ENCODE measurements around the gene DOCK11. TPM values are rescaled to one million over a fixed set of nuclear protein-coding genes. Genes with fewer than 3 reads are reported as not detected.
A peak's percentile ranks its signal among the peaks of the same experiment; 100 is the strongest.

The DOCK11 gene
- total and polyA plus RNA-seq, 2 donors (not counting 1 experiment from before 2014, with no cell fraction given) = 31.0 to 83.5 TPM

DNA sequence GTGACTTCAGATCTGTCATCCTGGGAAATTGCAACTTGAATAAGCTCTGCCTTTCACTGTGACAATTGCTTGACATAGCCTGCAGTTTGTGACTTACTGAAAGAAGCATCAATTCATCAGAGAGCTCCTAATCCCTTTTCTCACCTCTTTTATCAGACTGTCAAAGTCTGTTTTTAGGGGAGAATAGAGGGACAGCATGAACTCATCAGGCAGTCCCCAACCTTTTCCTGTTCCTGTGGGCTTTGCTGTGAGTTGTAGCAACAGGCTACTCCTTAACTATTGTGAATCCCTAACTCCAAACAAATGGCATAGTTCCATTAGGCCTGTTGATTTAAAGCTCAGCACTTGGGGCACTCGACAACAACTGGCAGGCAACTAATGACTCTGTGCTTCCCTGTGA is 64.9 kb downstream of the DOCK11 start:
- ChIA-PET POLR2A (no interaction called here), CTCF (no interaction called here)
- Histone ChIP-seq H3K4me1 (ENCODE audit: control insufficient read depth in 2 of 2, insufficient read depth in 2 of 2, low read length in 2 of 2) (no peaks in the 10 kb centered on the region), H3K27ac (ENCODE audit: low read length in 2 of 2) (no peak overlapping the region), H4K20me1 (ENCODE audit: control insufficient read depth, insufficient read depth, low read length, poor library complexity, severe bottlenecking) (no peaks in the 10 kb centered on the region), H3K9me3 (ENCODE audit: control extremely low read depth in 1 of 3, control insufficient read depth in 2 of 3, insufficient read depth in 1 of 3, low read length in 2 of 3) (no peaks in the 10 kb centered on the region), H3K4me2 (replicated peaks; ENCODE audit: low read depth, low read length, poor library complexity, severe bottlenecking) (no peak overlapping the region), H3K36me3 (replicated peaks in 1 of 2; ENCODE audit: control extremely low read depth in 1 of 2, control insufficient read depth in 1 of 2, extremely low read depth in 1 of 2, insufficient read depth in 2 of 2, low read length in 1 of 2) (peaks cover 0 to 45% of the 10 kb centered on the region in 2 experiments), H3K27me3 (replicated peaks in 1 of 4; ENCODE audit: control extremely low read depth in 1 of 4, control insufficient read depth in 3 of 4, insufficient read depth in 4 of 4, low read length in 3 of 4) (no peaks in the 10 kb centered on the region), H3K4me3 (ENCODE audit: control extremely low read depth in 1 of 5, extremely low read depth in 1 of 5, insufficient read depth in 1 of 5, low read depth in 2 of 5, low read length in 4 of 5) (no peak overlapping the region), H3K79me2 (ENCODE audit: control insufficient read depth, insufficient read depth, low read length) (no peaks in the 10 kb centered on the region), H2AFZ (ENCODE audit: insufficient read depth, low read depth, low read length, poor library complexity, severe bottlenecking) (no peak overlapping the region), H3K9ac (ENCODE audit: low read length) (no peak overlapping the region)
- Mint-ChIP-seq H3K27ac (no peak overlapping the region), H3K27me3 (no peaks in the 10 kb centered on the region), H3K4me3 (no peak overlapping the region), H3K4me1 (peaks cover 3% of the 10 kb centered on the region), H3K9me3 (ENCODE audit: insufficient read depth) (no peaks in the 10 kb centered on the region)
- WGBS (ENCODE audit: insufficient coverage) = no CpG with 5 or more reads among the region's 1 CpG
- TF ChIP-seq, protein P1, sequence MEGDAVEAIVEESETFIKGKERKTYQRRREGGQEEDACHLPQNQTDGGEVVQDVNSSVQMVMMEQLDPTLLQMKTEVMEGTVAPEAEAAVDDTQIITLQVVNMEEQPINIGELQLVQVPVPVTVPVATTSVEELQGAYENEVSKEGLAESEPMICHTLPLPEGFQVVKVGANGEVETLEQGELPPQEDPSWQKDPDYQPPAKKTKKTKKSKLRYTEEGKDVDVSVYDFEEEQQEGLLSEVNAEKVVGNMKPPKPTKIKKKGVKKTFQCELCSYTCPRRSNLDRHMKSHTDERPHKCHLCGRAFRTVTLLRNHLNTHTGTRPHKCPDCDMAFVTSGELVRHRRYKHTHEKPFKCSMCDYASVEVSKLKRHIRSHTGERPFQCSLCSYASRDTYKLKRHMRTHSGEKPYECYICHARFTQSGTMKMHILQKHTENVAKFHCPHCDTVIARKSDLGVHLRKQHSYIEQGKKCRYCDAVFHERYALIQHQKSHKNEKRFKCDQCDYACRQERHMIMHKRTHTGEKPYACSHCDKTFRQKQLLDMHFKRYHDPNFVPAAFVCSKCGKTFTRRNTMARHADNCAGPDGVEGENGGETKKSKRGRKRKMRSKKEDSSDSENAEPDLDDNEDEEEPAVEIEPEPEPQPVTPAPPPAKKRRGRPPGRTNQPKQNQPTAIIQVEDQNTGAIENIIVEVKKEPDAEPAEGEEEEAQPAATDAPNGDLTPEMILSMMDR (IDR thresholded peaks at IDR 0.05) = no peak
- TF ChIP-seq EZH2 (IDR thresholded peaks at IDR 0.05; ENCODE audit: borderline replicate concordance, insufficient read depth, low read depth, low read length, poor library complexity, severe bottlenecking) = no peak
- DNase-seq = no peak
- intact Hi-C loops (cut with micrococcal nuclease) = no loop called here
- no peak for ATAC-seq (ENCODE audit: low read depth)

- H2AFZ ChIP-seq (ENCODE audit: insufficient read depth, low read depth, low read length, poor library complexity, severe bottlenecking) = no peak overlapping the region
- H3K4me2 ChIP-seq (replicated peaks; ENCODE audit: low read depth, low read length, poor library complexity, severe bottlenecking) = no peak overlapping the region
- H3K27me3 ChIP-seq (replicated peaks in 1 of 4; ENCODE audit: control extremely low read depth in 1 of 4, control insufficient read depth in 3 of 4, insufficient read depth in 4 of 4, low read length in 3 of 4) = no peaks in the 10 kb centered on the region
- H3K27ac Mint-ChIP-seq = peak overlapping the region; percentile 2
- WGBS (ENCODE audit: insufficient coverage) = 38% methylated on average over 3 of the region's 4 CpGs
- DNase-seq (no peak), ATAC-seq (ENCODE audit: low read depth) (no peak)
- POLR2A ChIA-PET = no interaction called here
- H3K27me3 Mint-ChIP-seq = no peaks in the 10 kb centered on the region
- H3K9ac ChIP-seq (ENCODE audit: low read length) = no peak overlapping the region
- H3K4me3 ChIP-seq (ENCODE audit: control extremely low read depth in 1 of 5, extremely low read depth in 1 of 5, insufficient read depth in 1 of 5, low read depth in 2 of 5, low read length in 4 of 5) = no peak overlapping the region
- no peaks in the 10 kb centered on the region for H3K9me3 Mint-ChIP-seq (ENCODE audit: insufficient read depth)
- H3K4me1 Mint-ChIP-seq = no peaks in the 10 kb centered on the region
- intact Hi-C loops (cut with micrococcal nuclease) = no loop called here
- H3K79me2 ChIP-seq (ENCODE audit: control insufficient read depth, insufficient read depth, low read length) = no peaks in the 10 kb centered on the region
- H3K4me3 Mint-ChIP-seq = no peak overlapping the region
- H3K9me3 ChIP-seq (ENCODE audit: control extremely low read depth in 1 of 3, control insufficient read depth in 2 of 3, insufficient read depth in 1 of 3, low read length in 2 of 3) = no peaks in the 10 kb centered on the region
- CTCF ChIA-PET = no interaction called here
- H4K20me1 ChIP-seq (ENCODE audit: control insufficient read depth, insufficient read depth, low read length, poor library complexity, severe bottlenecking) = no peaks in the 10 kb centered on the region
- no peaks in the 10 kb centered on the region for H3K4me1 ChIP-seq (ENCODE audit: control insufficient read depth in 2 of 2, insufficient read depth in 2 of 2, low read length in 2 of 2)
- H3K27ac ChIP-seq (ENCODE audit: low read length in 2 of 2) = no peak overlapping the region
- H3K36me3 ChIP-seq (replicated peaks in 1 of 2; ENCODE audit: control extremely low read depth in 1 of 2, control insufficient read depth in 1 of 2, extremely low read depth in 1 of 2, insufficient read depth in 2 of 2, low read length in 1 of 2) = peaks cover 0 to 53% of the 10 kb centered on the region in 2 experiments
- TF ChIP-seq, protein P1 (IDR thresholded peaks at IDR 0.05) = no peak
- TF ChIP-seq EZH2 (IDR thresholded peaks at IDR 0.05; ENCODE audit: borderline replicate concordance, insufficient read depth, low read depth, low read length, poor library complexity, severe bottlenecking) = no peak
Observed at GRCh38 chrX:118562582-118563164, 67.1 kb downstream of the DOCK11 start.
